ENCODE results near the gene MRPL12.
"Not testable (repeated sequence)": the region's sequence is repeated elsewhere in the genome, so short reads cannot be mapped to it uniquely, and the experiment has no call there.

Gene MRPL12

GRCh38 chr17:81702934-81703746 lies at the start of gene MRPL12:
Gene MRPL12, plus strand, starts transcription at chr17:81703367. Its CDS starts 135 bp downstream, at chr17:81703502.
- DNase-seq (ENCODE audit: low spot score) = peak; percentile 96

GRCh38 chr17:81655378-81656117 lies 47.6 kb upstream of the MRPL12 start:
- no peak for DNase-seq (ENCODE audit: low spot score)

GRCh38 chr17:81656118-81656743 lies 46.9 kb upstream of the MRPL12 start, which contains the start of gene PDE6G:
Gene PDE6G, minus strand, starts transcription at chr17:81656542. Its CDS starts 3,237 bp downstream, at chr17:81653305.
- DNase-seq (ENCODE audit: low spot score) = no peak

GRCh38 chr17:81656835-81657234 lies 46.3 kb upstream of the MRPL12 start:
- DNase-seq (ENCODE audit: low spot score) = no peak

GRCh38 chr17:81659038-81659437 lies 44.1 kb upstream of the MRPL12 start:
- no peak for DNase-seq (ENCODE audit: low spot score)

- no peak for DNase-seq (ENCODE audit: low spot score)
These were observed 42.7 kb upstream of the MRPL12 start for GRCh38 chr17:81660441-81660840.

GRCh38 chr17:81662002-81662401 lies 41.2 kb upstream of the MRPL12 start:
- DNase-seq (ENCODE audit: low spot score) = no peak

- DNase-seq (ENCODE audit: low spot score) = no peak
These were observed 39.1 kb upstream of the MRPL12 start for GRCh38 chr17:81664051-81664470.

- DNase-seq (ENCODE audit: low spot score) = peak; percentile 47
These were observed 37.7 kb upstream of the MRPL12 start for GRCh38 chr17:81665205-81666091.

- DNase-seq (ENCODE audit: low spot score) = no peak
These were observed 37.1 kb upstream of the MRPL12 start for GRCh38 chr17:81666092-81666341.

- peak; percentile 99 for DNase-seq (ENCODE audit: low spot score)
These were observed 36.6 kb upstream of the MRPL12 start, which contains the start of the genes CCDC137 and OXLD1 for GRCh38 chr17:81666342-81667191. Gene CCDC137, plus strand, starts transcription at chr17:81666737. Its CDS starts 30 bp downstream, at chr17:81666767. Gene OXLD1, minus strand, starts transcription at chr17:81666605. Its CDS starts 28 bp downstream, at chr17:81666577.

GRCh38 chr17:81667754-81668153 lies 35.4 kb upstream of the MRPL12 start:
- no peak for DNase-seq (ENCODE audit: low spot score)

- no peak for DNase-seq (ENCODE audit: low spot score)
These were observed 30.7 kb upstream of the MRPL12 start for GRCh38 chr17:81672504-81672903.

- no peak for DNase-seq (ENCODE audit: low spot score)
These were observed 30.2 kb upstream of the MRPL12 start for GRCh38 chr17:81672954-81673353.

GRCh38 chr17:81673561-81674258 lies 29.5 kb upstream of the MRPL12 start:
- DNase-seq (ENCODE audit: low spot score) = no peak

- not testable (repeated sequence) for DNase-seq (ENCODE audit: low spot score)
These were observed 27.5 kb upstream of the MRPL12 start for GRCh38 chr17:81675515-81676221.

- no peak for DNase-seq (ENCODE audit: low spot score)
These were observed 26.3 kb upstream of the MRPL12 start for GRCh38 chr17:81676906-81677305.

GRCh38 chr17:81680150-81680549 lies 23.0 kb upstream of the MRPL12 start:
- DNase-seq (ENCODE audit: low spot score) = no peak

- no peak for DNase-seq (ENCODE audit: low spot score)
These were observed 21.5 kb upstream of the MRPL12 start for GRCh38 chr17:81681672-81682071.

Data from GM03348 (cell line).